ENCODE data around the gene IFNA2.

DNA sequence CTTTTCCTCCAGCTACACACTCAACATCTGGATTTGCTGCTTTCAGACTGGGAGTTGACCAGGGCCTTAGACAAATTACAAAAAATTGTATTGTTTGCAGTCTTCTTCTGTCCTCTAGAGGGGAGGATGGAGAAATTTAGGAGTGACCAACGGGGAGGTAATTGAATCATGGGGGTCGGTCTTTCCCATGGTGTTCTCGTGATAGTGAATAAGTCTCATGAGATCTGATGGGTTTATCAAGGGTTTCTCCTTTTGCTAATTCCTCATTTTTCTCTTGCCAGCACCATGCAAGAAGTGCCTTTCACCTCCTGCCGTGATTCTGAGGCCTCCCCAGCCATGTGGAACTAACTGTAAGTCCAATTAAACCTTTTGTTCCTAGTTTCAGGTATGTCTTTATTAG, 28.0 kb upstream of the IFNA2 start:
- TF ChIP-seq POLR2AphosphoS5 (IDR thresholded peaks at IDR 0.05; ENCODE audit: low read depth, low read length) (no peak), SIN3A (IDR thresholded peaks at IDR 0.05; ENCODE audit: borderline replicate concordance, insufficient read depth, low read length) (no peak)
